Skeletal muscle satellite cell (primary cell): ENCODE measurements around the gene CHD5.
A peak's percentile ranks its signal among the peaks of the same experiment; 100 is the strongest.
"Not testable (repeated sequence)": the region's sequence is repeated elsewhere in the genome, so short reads cannot be mapped to it uniquely, and the experiment has no call there.

ENCODE experiments used
- H3K27me3 ChIP-seq: 2 replicates; pipeline ENCODE4 v1.7.0; 2013; ENCODE audit warnings: low read length; ENCODE audit not compliant: control insufficient read depth, insufficient read depth
- H3K36me3 ChIP-seq: 2 replicates; pipeline ENCODE4 v1.7.0; 2013; ENCODE audit warnings: mild to moderate bottlenecking, control low read depth, low read length; ENCODE audit not compliant: insufficient read depth
- H3K4me1 ChIP-seq: 2 replicates; pipeline ENCODE4 v1.7.0; 2013; ENCODE audit warnings: low read length; ENCODE audit not compliant: control insufficient read depth, insufficient read depth
- H3K4me2 ChIP-seq: 2 replicates; pipeline ENCODE4 v1.7.0; 2013; ENCODE audit warnings: mild to moderate bottlenecking, low read length
- H3K4me3 ChIP-seq: 2 replicates; pipeline ENCODE4 v1.7.0; 2013; ENCODE audit warnings: low read length
- H3K9ac ChIP-seq: 2 replicates; pipeline ENCODE4 v1.7.0; 2013; ENCODE audit warnings: mild to moderate bottlenecking, low read depth, low read length, moderate library complexity
- H3K9me3 ChIP-seq: replicated peaks from 2 replicates; pipeline ENCODE4 v1.7.0; 2013; ENCODE audit warnings: mild to moderate bottlenecking, control low read depth, low read length

Gene CHD5

GRCh38 chr1:6084781-6085495 lies 95.2 kb downstream of the CHD5 start:
- Histone ChIP-seq H3K4me2 (no peak overlapping the region), H3K36me3 (no peaks in the 10 kb centered on the region), H3K27me3 (peaks cover 67% of the 10 kb centered on the region), H3K4me1 (peaks cover 12% of the 10 kb centered on the region), H3K9ac (no peak overlapping the region), H3K4me3 (no peak overlapping the region), H3K9me3 (no peaks in the 10 kb centered on the region)

- Histone ChIP-seq H3K36me3 (no peaks in the 10 kb centered on the region), H3K4me1 (peaks cover 12% of the 10 kb centered on the region), H3K9ac (no peak overlapping the region), H3K9me3 (no peaks in the 10 kb centered on the region), H3K4me2 (peak overlapping the region; percentile 58), H3K27me3 (peaks cover 72% of the 10 kb centered on the region), H3K4me3 (no peak overlapping the region)
Observed at GRCh38 chr1:6083801-6084446, 96.2 kb downstream of the CHD5 start.

GRCh38 chr1:6083385-6083784 lies 96.7 kb downstream of the CHD5 start:
- Histone ChIP-seq H3K4me2 (no peak overlapping the region), H3K36me3 (no peaks in the 10 kb centered on the region), H3K9me3 (no peaks in the 10 kb centered on the region), H3K4me3 (no peak overlapping the region), H3K27me3 (peaks cover 76% of the 10 kb centered on the region), H3K4me1 (peaks cover 12% of the 10 kb centered on the region), H3K9ac (no peak overlapping the region)

- H3K4me2 ChIP-seq, result no peak overlapping the region
- H3K36me3 ChIP-seq, result no peaks in the 10 kb centered on the region
- no peak overlapping the region for H3K4me3 ChIP-seq
- no peaks in the 10 kb centered on the region for H3K9me3 ChIP-seq
- H3K4me1 ChIP-seq, result peaks cover 12% of the 10 kb centered on the region
- H3K27me3 ChIP-seq, result peaks cover 81% of the 10 kb centered on the region
- no peak overlapping the region for H3K9ac ChIP-seq
Observed at GRCh38 chr1:6082430-6082971, 97.6 kb downstream of the CHD5 start.

- no peaks in the 10 kb centered on the region for H3K36me3 ChIP-seq
- H3K9me3 ChIP-seq, result no peaks in the 10 kb centered on the region
- peaks cover 12% of the 10 kb centered on the region for H3K4me1 ChIP-seq
- H3K4me2 ChIP-seq, result no peak overlapping the region
- H3K4me3 ChIP-seq, result no peak overlapping the region
- peaks cover 78% of the 10 kb centered on the region for H3K27me3 ChIP-seq
- H3K9ac ChIP-seq, result no peak overlapping the region
Observed at GRCh38 chr1:6081901-6082300, 98.2 kb downstream of the CHD5 start.

- no peak overlapping the region for H3K4me3 ChIP-seq
- no peaks in the 10 kb centered on the region for H3K36me3 ChIP-seq
- H3K4me2 ChIP-seq, result no peak overlapping the region
- H3K9me3 ChIP-seq, result no peaks in the 10 kb centered on the region
- H3K9ac ChIP-seq, result no peak overlapping the region
- peaks cover 12% of the 10 kb centered on the region for H3K4me1 ChIP-seq
- peaks cover 72% of the 10 kb centered on the region for H3K27me3 ChIP-seq
Observed at GRCh38 chr1:6080469-6080868, 99.7 kb downstream of the CHD5 start.

GRCh38 chr1:6077919-6078318 lies 102.2 kb downstream of the CHD5 start:
- H3K4me1 ChIP-seq, result no peaks in the 10 kb centered on the region
- no peak overlapping the region for H3K4me3 ChIP-seq
- H3K9ac ChIP-seq, result no peak overlapping the region
- no peaks in the 10 kb centered on the region for H3K36me3 ChIP-seq
- H3K27me3 ChIP-seq, result peaks cover 53% of the 10 kb centered on the region
- no peak overlapping the region for H3K4me2 ChIP-seq
- no peaks in the 10 kb centered on the region for H3K9me3 ChIP-seq

GRCh38 chr1:6077506-6077905 lies 102.6 kb downstream of the CHD5 start:
- H3K9me3 ChIP-seq, result no peaks in the 10 kb centered on the region
- no peak overlapping the region for H3K9ac ChIP-seq
- H3K4me2 ChIP-seq, result no peak overlapping the region
- no peak overlapping the region for H3K4me3 ChIP-seq
- H3K36me3 ChIP-seq, result no peaks in the 10 kb centered on the region
- H3K4me1 ChIP-seq, result no peaks in the 10 kb centered on the region
- H3K27me3 ChIP-seq, result peaks cover 49% of the 10 kb centered on the region

GRCh38 chr1:6077061-6077460 lies 103.1 kb downstream of the CHD5 start:
- H3K9ac ChIP-seq, H3K4me2 ChIP-seq, H3K36me3 ChIP-seq: not testable (repeated sequence)

GRCh38 chr1:6075748-6076147 lies 104.4 kb downstream of the CHD5 start:
- Histone ChIP-seq H3K27me3 (peaks cover 48% of the 10 kb centered on the region), H3K9ac (no peak overlapping the region), H3K36me3 (no peaks in the 10 kb centered on the region), H3K4me2 (no peak overlapping the region), H3K9me3 (no peaks in the 10 kb centered on the region), H3K4me1 (no peaks in the 10 kb centered on the region), H3K4me3 (no peak overlapping the region)

More at GRCh38 chr1:6077061-6077460, 103.1 kb downstream of the CHD5 start:
- H3K27me3 ChIP-seq, result peaks cover 49% of the 10 kb centered on the region
- H3K4me1 ChIP-seq, H3K9me3 ChIP-seq, H3K4me3 ChIP-seq: not testable (repeated sequence)

GRCh38 chr1:6074192-6074901 lies 105.8 kb downstream of the CHD5 start:
- H3K4me3 ChIP-seq, result no peak overlapping the region
- no peak overlapping the region for H3K9ac ChIP-seq
- peaks cover 45% of the 10 kb centered on the region for H3K27me3 ChIP-seq
- no peak overlapping the region for H3K4me2 ChIP-seq
- no peaks in the 10 kb centered on the region for H3K4me1 ChIP-seq
- H3K9me3 ChIP-seq, result no peaks in the 10 kb centered on the region
- no peaks in the 10 kb centered on the region for H3K36me3 ChIP-seq
